ENCODE results near the gene MACROD1. TPM values are rescaled to one million over a fixed set of nuclear protein-coding genes. Genes with fewer than 3 reads are reported as not detected.

MACROD1 gene
- total RNA-seq, 2 experiments from 2014 or later, result 13.5 to 16.1 TPM

GRCh38 chr11:63961608-63962412 lies 204.1 kb downstream of the MACROD1 start:
- H3K27me3 Mint-ChIP-seq, result no peaks in the 10 kb centered on the region
- ATAC-seq (ENCODE audit: low read depth), result peak; percentile 65
- peak overlapping the region; percentile 40 for H3K4me3 Mint-ChIP-seq
- no peak overlapping the region for H3K27ac Mint-ChIP-seq
- no peaks in the 10 kb centered on the region for H3K9me3 Mint-ChIP-seq
- no peaks in the 10 kb centered on the region for H3K36me3 Mint-ChIP-seq
- POLR2A ChIA-PET, result interaction anchor here (0.6 to 2.3 kb wide), 7 partner anchors 10 to 153 kb away, joined by 3 to 14 read pairs (median 4); partner anchors contain the start of genes COX8A and OTUB1
- DNase-seq, result peak; percentile 56
- H3K4me1 Mint-ChIP-seq, result peaks cover 18% of the 10 kb centered on the region

- Mint-ChIP-seq H3K4me1 (peaks cover 16% of the 10 kb centered on the region), H3K4me3 (no peak overlapping the region), H3K27me3 (no peaks in the 10 kb centered on the region), H3K27ac (no peak overlapping the region), H3K36me3 (peaks cover 27% of the 10 kb centered on the region), H3K9me3 (no peaks in the 10 kb centered on the region)
- ATAC-seq (ENCODE audit: low read depth), result no peak
- DNase-seq, result no peak
- POLR2A ChIA-PET, result interaction anchor here (0.6 kb wide), 1 partner anchor 15 kb away, joined by 3 read pairs; no protein-coding TSS in a partner anchor
Measured at GRCh38 chr11:63958008-63958407, 207.9 kb downstream of the MACROD1 start.

- ATAC-seq (ENCODE audit: low read depth) (no peak), DNase-seq (no peak)
- H3K27me3 Mint-ChIP-seq, result no peaks in the 10 kb centered on the region
- peak overlapping the region; percentile 83 for H3K27ac Mint-ChIP-seq
- no peaks in the 10 kb centered on the region for H3K9me3 Mint-ChIP-seq
- peak overlapping the region; percentile 54 for H3K4me3 Mint-ChIP-seq
- POLR2A ChIA-PET, result interaction anchor here (0.6 to 1.9 kb wide), 9 partner anchors 10 to 126 kb away, joined by 3 to 14 read pairs (median 3); partner anchors contain the start of gene COX8A
- H3K4me1 Mint-ChIP-seq, result peaks cover 20% of the 10 kb centered on the region
- peaks cover 36% of the 10 kb centered on the region for H3K36me3 Mint-ChIP-seq
Measured at GRCh38 chr11:63952570-63952969, 213.3 kb downstream of the MACROD1 start.

GRCh38 chr11:63951779-63952536 lies 214.0 kb downstream of the MACROD1 start:
- no peaks in the 10 kb centered on the region for H3K27me3 Mint-ChIP-seq
- H3K27ac Mint-ChIP-seq, result peak overlapping the region; percentile 83
- no peaks in the 10 kb centered on the region for H3K9me3 Mint-ChIP-seq
- H3K36me3 Mint-ChIP-seq, result peaks cover 36% of the 10 kb centered on the region
- DNase-seq (peak; percentile 74), ATAC-seq (ENCODE audit: low read depth) (peak; percentile 96)
- peaks cover 20% of the 10 kb centered on the region for H3K4me1 Mint-ChIP-seq
- POLR2A ChIA-PET, result interaction anchor here (0.6 to 1.9 kb wide), 11 partner anchors 11 to 126 kb away, joined by 3 to 14 read pairs (median 3); partner anchors contain the start of gene COX8A
- H3K4me3 Mint-ChIP-seq, result peak overlapping the region; percentile 54

Other genes starting within 250 kb of the MACROD1 start
- gene RCOR2, start 248.9 kb downstream of the MACROD1 start, total RNA-seq, result under 1 TPM; 0.58 to 0.74 TPM
- gene NAA40, start 227.1 kb downstream of the MACROD1 start, total RNA-seq, result 10 to 100 TPM; 39.1 to 39.7 TPM
- gene COX8A, start 191.5 kb downstream of the MACROD1 start, total RNA-seq, result 100 to 1,000 TPM; 379 to 420 TPM
- 10 to 100 TPM; 86.0 to 87.0 TPM for gene OTUB1, start 179.7 kb downstream of the MACROD1 start, total RNA-seq
- gene FLRT1, start 130.2 kb downstream of the MACROD1 start, total RNA-seq, result not detected
- gene STIP1, start 20.1 kb upstream of the MACROD1 start, total RNA-seq, result 100 to 1,000 TPM; 218 to 219 TPM
- gene FERMT3, start 40.6 kb upstream of the MACROD1 start, total RNA-seq, result 100 to 1,000 TPM; 219 to 231 TPM
- gene TRPT1, start 60.1 kb upstream of the MACROD1 start, total RNA-seq, result 10 to 100 TPM; 45.0 to 47.8 TPM
- gene NUDT22, start 60.2 kb upstream of the MACROD1 start, total RNA-seq, result 100 to 1,000 TPM; 102 to 103 TPM
- gene DNAJC4, start 64.4 kb upstream of the MACROD1 start, total RNA-seq, result 10 to 100 TPM; 59.6 to 60.3 TPM
- 10 to 100 TPM; 93.4 to 98.8 TPM for gene VEGFB, start 68.5 kb upstream of the MACROD1 start, total RNA-seq
- 10 to 100 TPM; 27.7 to 28.1 TPM for gene FKBP2, start 75.0 kb upstream of the MACROD1 start, total RNA-seq
- 100 to 1,000 TPM; 122 to 124 TPM for gene PPP1R14B, start 80.8 kb upstream of the MACROD1 start, total RNA-seq
- gene PLCB3, start 85.4 kb upstream of the MACROD1 start, total RNA-seq, result 10 to 100 TPM; 18.6 to 18.9 TPM
- gene BAD, start 118.6 kb upstream of the MACROD1 start, total RNA-seq, result 10 to 100 TPM; 32.9 to 35.8 TPM
- gene GPR137, start 119.7 kb upstream of the MACROD1 start, total RNA-seq, result 10 to 100 TPM; 31.3 to 32.7 TPM
- not detected for gene KCNK4, start 125.2 kb upstream of the MACROD1 start, total RNA-seq
- gene CATSPERZ, start 134.2 kb upstream of the MACROD1 start, total RNA-seq, result not detected
- 10 to 100 TPM; 33.9 to 35.1 TPM for gene ESRRA, start 139.4 kb upstream of the MACROD1 start, total RNA-seq
- gene TRMT112, start 151.4 kb upstream of the MACROD1 start, total RNA-seq, result 100 to 1,000 TPM; 140 to 151 TPM
- 10 to 100 TPM; 85.1 to 91.2 TPM for gene PRDX5, start 152.0 kb upstream of the MACROD1 start, total RNA-seq
- gene CCDC88B, start 174.1 kb upstream of the MACROD1 start, total RNA-seq, result 100 to 1,000 TPM; 132 to 142 TPM
- gene RPS6KA4, start 193.0 kb upstream of the MACROD1 start, total RNA-seq, result 10 to 100 TPM; 32.4 to 33.9 TPM